ENCODE measurements around the gene TICAM2. TPM values are rescaled to one million over a fixed set of nuclear protein-coding genes. Genes with fewer than 3 reads are reported as not detected.

The TICAM2 gene
- total RNA-seq, 1 donor from 2014 or later, result 0.98 TPM

- H3K27me3 ChIP-seq, result no peaks in the 10 kb centered on the region
- no peak for DNase-seq (ENCODE audit: extremely low spot score in 2 of 2)
- no peaks in the 10 kb centered on the region for H3K9me3 ChIP-seq
- H3K4me3 ChIP-seq, result no peak overlapping the region
- no peaks in the 10 kb centered on the region for H3K4me1 ChIP-seq
- H3K27ac ChIP-seq, result no peak overlapping the region
- intact Hi-C loops (cut with DNase I), result loop anchor here (5.0 kb wide), 1 partner anchor 277 kb away; no protein-coding TSS in a partner anchor
- TF ChIP-seq POLR2AphosphoS5 (IDR thresholded peaks at IDR 0.05; ENCODE audit: insufficient read depth in 1 of 2, low read depth in 1 of 2) (no peak), POLR2A (IDR thresholded peaks at IDR 0.05) (no peak), CTCF (IDR thresholded peaks at IDR 0.05) (no peak)
- H3K36me3 ChIP-seq, result no peaks in the 10 kb centered on the region
Observed at GRCh38 chr5:115589043-115589442, 13.2 kb downstream of the TICAM2 start.

DNA sequence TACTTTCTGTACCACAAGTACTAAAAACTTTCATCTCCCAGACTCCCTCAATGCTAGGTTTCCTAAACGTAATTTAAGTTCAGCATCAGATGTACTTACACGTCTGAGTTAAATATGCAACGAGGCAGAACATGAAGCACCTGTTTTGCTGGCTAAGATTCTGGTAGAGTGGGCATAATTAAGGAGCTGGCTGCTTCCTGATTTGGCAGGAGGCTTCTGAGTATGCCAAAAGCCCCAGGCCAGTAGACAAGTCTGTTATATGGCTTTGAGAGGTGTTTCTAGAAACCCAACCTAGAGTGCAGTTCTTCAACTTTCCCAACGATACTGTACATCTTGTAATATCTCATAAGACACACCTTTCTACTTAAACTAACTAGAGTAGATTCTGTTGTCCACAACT, 13.6 kb downstream of the TICAM2 start:
- Histone ChIP-seq H3K27me3 (no peaks in the 10 kb centered on the region), H3K27ac (no peak overlapping the region), H3K4me1 (no peaks in the 10 kb centered on the region), H3K9me3 (no peaks in the 10 kb centered on the region), H3K4me3 (no peak overlapping the region), H3K36me3 (no peaks in the 10 kb centered on the region)
- intact Hi-C loops (cut with DNase I), result loop anchor here (5.0 kb wide), 1 partner anchor 276 kb away; no protein-coding TSS in a partner anchor
- no peak for DNase-seq (ENCODE audit: extremely low spot score in 2 of 2)
- no peak for TF ChIP-seq POLR2AphosphoS5 (IDR thresholded peaks at IDR 0.05; ENCODE audit: insufficient read depth in 1 of 2, low read depth in 1 of 2)
- TF ChIP-seq POLR2A (IDR thresholded peaks at IDR 0.05), result no peak
- TF ChIP-seq CTCF (IDR thresholded peaks at IDR 0.05), result no peak

DNA sequence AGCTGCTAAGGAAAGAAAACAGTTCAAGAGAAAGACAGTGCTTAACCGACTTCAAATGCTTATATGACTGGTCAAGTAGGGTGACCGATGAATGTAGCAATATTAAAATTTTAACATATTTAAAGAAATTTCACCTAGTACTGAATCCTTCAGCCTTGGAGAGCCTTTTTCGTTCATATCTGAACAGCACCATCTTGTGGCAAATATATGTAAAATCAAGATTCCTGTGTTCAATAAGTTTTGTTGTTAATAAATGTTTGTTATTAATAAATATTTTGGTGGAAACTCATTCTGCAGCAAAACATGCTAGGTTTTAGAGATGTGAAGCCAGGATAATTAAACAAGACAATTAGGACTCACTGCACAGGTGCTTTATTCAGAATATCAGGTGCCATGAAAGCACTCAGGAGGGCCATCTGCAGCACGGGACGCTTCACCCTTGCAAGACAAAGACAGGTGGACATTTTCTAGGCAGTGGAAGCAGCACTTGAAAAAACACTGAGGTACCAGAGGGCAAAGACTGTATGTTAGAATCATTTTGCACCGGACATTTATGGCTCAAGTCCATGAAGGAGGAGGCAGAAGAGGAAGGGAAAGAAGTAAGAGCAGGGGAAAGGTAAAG, 15.6 kb downstream of the TICAM2 start:
- intact Hi-C loops (cut with DNase I), result loop anchor here (5.0 kb wide), 1 partner anchor 274 kb away; no protein-coding TSS in a partner anchor
- no peaks in the 10 kb centered on the region for H3K36me3 ChIP-seq
- no peak overlapping the region for H3K4me3 ChIP-seq
- H3K27me3 ChIP-seq, result no peaks in the 10 kb centered on the region
- no peak for DNase-seq (ENCODE audit: extremely low spot score in 2 of 2)
- no peaks in the 10 kb centered on the region for H3K9me3 ChIP-seq
- H3K27ac ChIP-seq, result no peak overlapping the region
- TF ChIP-seq POLR2AphosphoS5 (IDR thresholded peaks at IDR 0.05; ENCODE audit: insufficient read depth in 1 of 2, low read depth in 1 of 2), result no peak
- TF ChIP-seq CTCF (IDR thresholded peaks at IDR 0.05), result peak; percentile 33 to 59 (median 36)
- no peaks in the 10 kb centered on the region for H3K4me1 ChIP-seq

- intact Hi-C loops (cut with DNase I), result loop anchor here (5.0 kb wide), 1 partner anchor 273 kb away; no protein-coding TSS in a partner anchor
- TF ChIP-seq POLR2A (IDR thresholded peaks at IDR 0.05) (no peak), POLR2AphosphoS5 (IDR thresholded peaks at IDR 0.05; ENCODE audit: insufficient read depth in 1 of 2, low read depth in 1 of 2) (no peak), CTCF (IDR thresholded peaks at IDR 0.05) (no peak)
- no peaks in the 10 kb centered on the region for H3K4me1 ChIP-seq
- H3K27me3 ChIP-seq, result no peaks in the 10 kb centered on the region
- no peak overlapping the region for H3K4me3 ChIP-seq
- H3K27ac ChIP-seq, result no peak overlapping the region
- no peaks in the 10 kb centered on the region for H3K36me3 ChIP-seq
- DNase-seq (ENCODE audit: extremely low spot score in 2 of 2), result no peak
- H3K9me3 ChIP-seq, result no peaks in the 10 kb centered on the region
Observed at GRCh38 chr5:115585265-115585664, 17.0 kb downstream of the TICAM2 start.

- H3K4me3 ChIP-seq, result no peak overlapping the region
- intact Hi-C loops (cut with DNase I), result no loop called here
Observed at GRCh38 chr5:115584501-115584900, 17.8 kb downstream of the TICAM2 start.

More at GRCh38 chr5:115584501-115584900, 17.8 kb downstream of the TICAM2 start:
- H3K36me3 ChIP-seq, result no peaks in the 10 kb centered on the region
- no peaks in the 10 kb centered on the region for H3K4me1 ChIP-seq
- DNase-seq (ENCODE audit: extremely low spot score in 2 of 2), result no peak
- no peaks in the 10 kb centered on the region for H3K27me3 ChIP-seq
- TF ChIP-seq POLR2A (IDR thresholded peaks at IDR 0.05) (no peak), POLR2AphosphoS5 (IDR thresholded peaks at IDR 0.05; ENCODE audit: insufficient read depth in 1 of 2, low read depth in 1 of 2) (no peak), CTCF (IDR thresholded peaks at IDR 0.05) (no peak)
- no peak overlapping the region for H3K27ac ChIP-seq
- no peaks in the 10 kb centered on the region for H3K9me3 ChIP-seq
